HepG2 (cell line): ENCODE measurements around the gene TRIP4. TPM values are rescaled to one million over a fixed set of nuclear protein-coding genes. Genes with fewer than 3 reads are reported as not detected.
A peak's percentile ranks its signal among the peaks of the same experiment; 100 is the strongest.

ENCODE experiments used
- AHDC1 ChIP-seq: sonication (generic); formaldehyde crosslinking; IDR thresholded peaks from 2 replicates; pipeline ENCODE4 v1.5.1; 2020; ENCODE audit warnings: mild to moderate bottlenecking, missing genetic modification reagents, borderline replicate concordance
- ATF7-NPFF ChIP-seq: sonication (generic); formaldehyde crosslinking; IDR thresholded peaks from 2 replicates; pipeline ENCODE4 v1.8.1; 2023; ENCODE audit warnings: mild to moderate bottlenecking, low read depth, missing genetic modification reagents, moderate library complexity
- FOXK1 ChIP-seq: sonication (generic); formaldehyde crosslinking; IDR thresholded peaks from 2 replicates; pipeline ENCODE4 v1.4.0; 2020; ENCODE audit warnings: low read depth, missing genetic modification reagents, borderline replicate concordance
- HMGXB3 ChIP-seq: sonication (generic); formaldehyde crosslinking; IDR thresholded peaks from 2 replicates; pipeline ENCODE4 v1.4.0; 2020; ENCODE audit warnings: missing genetic modification reagents, borderline replicate concordance
- MED8 ChIP-seq: sonication (generic); formaldehyde crosslinking; IDR thresholded peaks from 2 replicates; pipeline ENCODE4 v1.8.1; 2023; ENCODE audit warnings: mild to moderate bottlenecking, missing genetic modification reagents; ENCODE audit not compliant: insufficient replicate concordance
- MTERF4 ChIP-seq: sonication (generic); formaldehyde crosslinking; IDR thresholded peaks from 2 replicates; pipeline ENCODE4 v1.8.0; 2023; ENCODE audit warnings: mild to moderate bottlenecking, missing genetic modification reagents
- RFXAP ChIP-seq: sonication (generic); formaldehyde crosslinking; IDR thresholded peaks from 2 replicates; pipeline ENCODE4 v1.4.0; 2020; ENCODE audit warnings: missing genetic modification reagents, borderline replicate concordance
- STAT6 ChIP-seq: sonication (generic); formaldehyde crosslinking; IDR thresholded peaks from 2 replicates; pipeline ENCODE4 v1.4.0; 2020; ENCODE audit warnings: missing genetic modification reagents, mild to moderate bottlenecking, borderline replicate concordance
- YEATS2 ChIP-seq: sonication (generic); formaldehyde crosslinking; IDR thresholded peaks from 2 replicates; pipeline ENCODE4 v1.4.0; 2020; ENCODE audit warnings: missing genetic modification reagents, borderline replicate concordance
- YEATS4 ChIP-seq: sonication (generic); formaldehyde crosslinking; IDR thresholded peaks from 2 replicates; pipeline ENCODE4 v1.4.0; 2020; ENCODE audit warnings: missing genetic modification reagents, borderline replicate concordance
- ZNF414 ChIP-seq: sonication (generic); formaldehyde crosslinking; IDR thresholded peaks from 2 replicates; pipeline ENCODE4 v1.5.0; 2020; ENCODE audit warnings: missing genetic modification reagents
- ZNF883 ChIP-seq: sonication (generic); formaldehyde crosslinking; IDR thresholded peaks from 2 replicates; pipeline ENCODE4 v1.5.1; 2020; ENCODE audit warnings: mild to moderate bottlenecking, missing genetic modification reagents; ENCODE audit errors: not compliant biosample characterization
- polyA plus RNA-seq, 8 experiments: library from polyadenylated mRNA; depleted of rRNA in 3 of 8; stranded (reverse) in 7 of 8; unstranded in 1 of 8; fragments of >200 nt; fragmentation: Illumina TruSeq in 4 of 8; extraction: Trizol in 4 of 8; gene quantifications; 2 replicates each; pipeline versions ENCODE4 v1.2.1 to v1.2.3, GENCODE V29; 2011 to 2016; ENCODE audit warnings: low read depth in 4 of 8, missing spikeins in 1 of 8, mixed read lengths in 1 of 8; ENCODE audit not compliant: insufficient read depth in 1 of 8
- total RNA-seq, 5 experiments: library from RNA; depleted of rRNA; stranded (reverse); fragments of >200 nt; fragmentation: Illumina TruSeq; extraction: Trizol; gene quantifications; 2 replicates each; pipeline ENCODE4 v1.2.3, GENCODE V29; 2016; ENCODE audit warnings: low read depth in 1 of 5

Gene TRIP4
- total and polyA plus RNA-seq, 2 of the 13 experiments (the other 11 are each of a cell fraction or from before 2014, with no cell fraction given): 7.1 to 11.8 TPM

- TF ChIP-seq HMGXB3 (CRISPR knock-in tag): peak; percentile 31
- TF ChIP-seq ATF7-NPFF: peak; percentile 24; the same call in 1 of the 2 replicates
- peak; percentile 56; the same call in 1 of the 2 replicates for TF ChIP-seq RFXAP (CRISPR knock-in tag)
- TF ChIP-seq MTERF4: no peak
- TF ChIP-seq MED8 (CRISPR knock-in tag): peak; percentile 31
- TF ChIP-seq ZNF414: 0 out of 2 replicates have a peak, but pooled peaks have one; percentile 39
- TF ChIP-seq ZNF883 (CRISPR knock-in tag): peak; percentile 56
- 0 out of 2 replicates have a peak, but pooled peaks have one; percentile 14 for TF ChIP-seq FOXK1 (CRISPR knock-in tag)
- TF ChIP-seq AHDC1 (CRISPR knock-in tag): peak; percentile 48; the same call in 1 of the 2 replicates
- no peak for TF ChIP-seq STAT6 (CRISPR knock-in tag)
- peak; percentile 62; the same call in 1 of the 2 replicates for TF ChIP-seq YEATS4 (CRISPR knock-in tag)
- TF ChIP-seq YEATS2: peak; percentile 26
Measured at GRCh38 chr15:64381000-64381751, 6.5 kb upstream of the TRIP4 start, which contains the start of gene PCLAF (continued).
